T47D (cell line): ENCODE results near the gene ESR2.

Experiments used
- DNase-seq, 2 experiments: peaks; one replicate each; pipeline versions ENCODE4 v3.0.0 to v3.0.0-alpha.2; 2011 to 2012; ENCODE audit warnings: low read depth in 1 of 2, low spot score in 1 of 2
- JUND ChIP-seq: IDR thresholded peaks from 2 replicates; pipeline ENCODE4 v1.6.1; 2012; ENCODE audit warnings: low read depth
- in situ Hi-C: cut with HindIII; loops from 2 replicates; pipeline ENCODE4 v1.10.0; 2016; ENCODE audit warnings: low sequenced_read_pairs, low pct_unique_long_range_greater_than_20kb

The ESR2 gene

DNA sequence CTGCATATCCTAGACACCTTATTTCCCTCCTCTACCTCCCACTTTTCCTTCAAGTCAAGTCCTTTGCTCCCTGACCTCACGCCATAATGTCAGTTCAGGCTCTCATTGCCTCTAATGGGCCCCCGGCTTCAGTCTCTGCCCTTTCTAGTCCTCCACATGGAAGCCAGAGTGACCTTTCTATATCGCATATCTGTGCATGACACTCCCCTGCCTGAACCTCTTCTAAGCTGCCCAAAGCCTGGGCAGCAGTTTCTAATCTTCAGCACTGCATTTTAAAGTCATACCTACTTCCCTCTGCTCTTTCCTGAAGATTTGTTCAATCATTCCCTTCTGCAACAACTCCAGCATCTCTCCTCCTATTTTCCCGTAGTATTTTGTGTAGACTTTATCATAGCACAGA lies 45.5 kb downstream of the ESR2 start:
- TF ChIP-seq JUND = no peak
- in situ Hi-C loops = no loop called here
- DNase-seq = no peak

DNA sequence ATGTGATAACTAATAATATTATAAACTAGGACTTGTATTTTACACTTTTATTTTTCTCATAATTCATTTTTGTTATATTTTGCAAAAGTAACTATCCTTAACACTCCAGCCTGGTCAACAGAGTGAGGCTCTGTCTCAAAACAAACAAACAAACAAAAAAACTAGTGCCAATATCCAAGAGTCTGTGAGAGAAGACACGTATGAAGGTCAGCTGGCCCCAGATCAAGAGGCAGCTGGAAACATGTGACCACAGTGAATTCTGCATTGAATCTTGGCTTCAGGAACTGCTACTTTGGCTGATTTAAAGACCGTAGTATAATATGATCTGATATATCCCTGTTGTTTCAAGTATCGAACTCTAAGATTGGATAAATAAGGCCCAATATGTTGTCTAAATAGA lies 47.0 kb downstream of the ESR2 start:
- in situ Hi-C loops = no loop called here
- no peak for DNase-seq
- TF ChIP-seq JUND = no peak

GRCh38 chr14:64246688-64247087 lies 47.5 kb downstream of the ESR2 start:
- in situ Hi-C loops = no loop called here
- DNase-seq = peak in 1 of 2 experiments; percentile 45
- TF ChIP-seq JUND = no peak

DNA sequence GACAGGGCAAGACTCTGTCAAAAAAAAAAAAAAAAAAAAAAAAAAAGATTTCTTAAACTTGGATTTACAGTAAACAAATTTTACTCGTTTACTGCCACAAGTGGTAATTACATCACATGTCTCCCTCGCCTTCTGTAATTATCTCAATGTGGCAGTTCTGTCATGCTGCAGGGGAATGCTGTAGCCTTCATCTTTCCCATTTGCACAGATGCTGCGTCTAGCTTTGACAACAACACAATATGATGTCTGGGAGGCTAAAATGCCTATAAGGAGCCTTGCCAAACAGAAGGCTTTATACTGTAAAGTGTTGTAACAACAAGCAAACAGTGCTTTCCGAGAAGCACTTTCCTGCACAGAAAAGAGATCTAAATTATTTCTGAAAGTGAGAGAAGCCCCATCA lies 48.7 kb downstream of the ESR2 start:
- no peak for TF ChIP-seq JUND
- in situ Hi-C loops = no loop called here
- DNase-seq = no peak

- TF ChIP-seq JUND = no peak
- in situ Hi-C loops = no loop called here
- no peak for DNase-seq
Measured at GRCh38 chr14:64244279-64244678, 49.9 kb downstream of the ESR2 start.

DNA sequence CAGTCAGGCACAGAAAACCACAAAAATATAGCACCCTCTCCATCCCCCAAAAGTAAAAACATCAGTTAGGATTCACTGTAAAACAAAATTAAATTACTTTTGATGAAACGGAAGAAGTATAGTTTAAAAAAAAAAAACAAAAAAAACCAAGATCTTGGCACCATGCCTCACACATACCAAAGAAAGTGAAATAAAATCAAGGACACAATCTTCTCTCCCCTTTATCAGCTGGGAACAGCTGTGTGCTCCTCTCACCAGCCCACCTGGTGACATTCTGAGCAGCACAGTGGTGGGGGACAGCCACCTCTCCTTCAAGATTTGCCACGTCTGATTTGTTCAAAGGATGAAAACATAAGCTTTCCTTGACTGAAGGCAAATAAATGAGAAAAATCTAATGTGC lies 55.5 kb downstream of the ESR2 start:
- in situ Hi-C loops = no loop called here
- no peak for DNase-seq
- no peak for TF ChIP-seq JUND

- no peak for TF ChIP-seq JUND
- DNase-seq = no peak
- in situ Hi-C loops = no loop called here
Measured at GRCh38 chr14:64238049-64238448, 56.1 kb downstream of the ESR2 start.

DNA sequence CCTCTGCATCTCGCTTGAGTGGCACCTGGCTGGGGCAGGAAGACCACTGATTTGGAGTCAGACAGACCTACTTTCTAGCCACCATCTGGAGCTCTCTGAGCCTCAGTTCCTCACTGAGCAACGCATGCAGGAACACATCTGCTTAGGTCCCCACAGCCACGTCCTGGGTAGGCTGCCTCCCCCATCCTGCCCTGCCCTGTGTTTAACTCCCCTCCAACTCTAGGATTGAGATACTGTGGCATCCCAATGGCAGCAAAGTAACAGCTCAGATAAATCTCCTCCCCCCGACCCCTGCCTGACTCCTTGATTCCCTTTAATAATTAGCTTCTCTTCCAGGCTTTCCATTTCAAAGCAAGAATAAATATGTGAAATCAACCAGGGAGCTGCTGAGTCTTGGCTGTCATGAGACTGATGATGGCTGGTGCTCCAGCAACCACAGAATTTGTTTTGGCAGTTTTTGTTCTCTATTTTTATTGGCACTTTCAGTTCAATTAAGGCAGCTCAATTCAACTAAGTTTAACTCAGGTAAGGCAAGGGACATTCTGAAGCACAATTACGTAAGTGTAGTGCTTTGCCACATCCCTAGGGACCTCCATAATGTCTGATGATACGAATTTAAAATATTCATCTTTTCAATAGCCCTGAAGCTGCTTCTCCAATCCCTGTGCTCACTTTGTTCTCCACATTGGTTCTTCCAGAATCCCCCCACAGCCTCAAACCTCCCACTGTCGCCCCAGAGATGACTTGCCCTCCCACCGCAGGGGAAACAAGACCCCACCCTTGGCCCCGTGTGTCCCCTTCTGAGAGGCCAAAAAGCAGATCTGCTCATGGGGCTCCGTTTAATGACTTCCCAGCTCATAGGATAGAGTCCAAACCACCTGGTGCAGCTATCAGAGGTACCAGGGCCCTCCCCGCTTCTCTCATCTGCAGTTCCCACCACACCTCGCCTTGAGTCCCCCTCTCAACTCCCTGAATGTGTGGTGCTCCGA lies 58.2 kb downstream of the ESR2 start:
- peak in 1 of 2 experiments; percentile 37 for DNase-seq
- TF ChIP-seq JUND = no peak

DNA sequence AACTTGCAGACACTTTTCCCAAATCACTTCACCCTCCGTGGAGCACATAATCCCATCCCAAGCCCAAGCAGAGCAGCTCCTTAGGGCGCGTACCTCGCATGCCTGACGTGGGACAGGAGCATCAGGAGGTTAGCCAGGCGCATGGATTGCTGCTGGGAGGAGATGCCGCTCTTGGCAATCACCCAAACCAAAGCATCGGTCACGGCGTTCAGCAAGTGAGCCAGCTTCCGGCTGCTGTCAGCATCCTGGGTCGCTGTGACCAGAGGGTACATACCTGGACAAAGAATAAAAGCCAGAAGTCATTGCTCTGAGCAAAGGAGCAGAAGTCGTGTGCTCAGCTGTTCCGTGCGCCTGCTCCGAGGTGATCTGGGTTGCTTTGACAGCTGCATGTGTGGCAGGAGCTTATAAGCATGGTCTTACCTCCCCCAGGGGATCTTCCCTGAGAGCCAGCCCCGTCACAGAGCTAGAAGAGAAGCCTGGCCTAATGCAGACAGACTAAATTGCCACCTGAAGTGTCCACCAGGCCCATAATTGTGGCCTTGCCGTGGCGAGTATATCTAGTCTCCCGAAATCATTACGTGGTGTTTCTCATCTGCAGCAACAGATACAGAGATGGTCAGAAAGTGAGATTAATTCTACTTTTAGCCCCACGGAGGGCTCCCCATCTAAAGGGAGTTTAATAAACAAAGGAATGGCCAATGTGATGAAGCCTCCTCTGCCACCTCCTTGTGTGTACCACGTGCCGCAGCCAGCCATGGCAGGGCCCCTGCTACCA lies 59.1 kb downstream of the ESR2 start:
- TF ChIP-seq JUND = no peak
- DNase-seq = peak; percentile 26 to 96
- in situ Hi-C loops = no loop called here

More for the DNA sequence above, 58.2 kb downstream of the ESR2 start:
- in situ Hi-C loops = no loop called here

GRCh38 chr14:64233531-64234190 lies 60.5 kb downstream of the ESR2 start:
- peak in 1 of 2 experiments; percentile 58 for DNase-seq
- in situ Hi-C loops = no loop called here
- no peak for TF ChIP-seq JUND

DNA sequence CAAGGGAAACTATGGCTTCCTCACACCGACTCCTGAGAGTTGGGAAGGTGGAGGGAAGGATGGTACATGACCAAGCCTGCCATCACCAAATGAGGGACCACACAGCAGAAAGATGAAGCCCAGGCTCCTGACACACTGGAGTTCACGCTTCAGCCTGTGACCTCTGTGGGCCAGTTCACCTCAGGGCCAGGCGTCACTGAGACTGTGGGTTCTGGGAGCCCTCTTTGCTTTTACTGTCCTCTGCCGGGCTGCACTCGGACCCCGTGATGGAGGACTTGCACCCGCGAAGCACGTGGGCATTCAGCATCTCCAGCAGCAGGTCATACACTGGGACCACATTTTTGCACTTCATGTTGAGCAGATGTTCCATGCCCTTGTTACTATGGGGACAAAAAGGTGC lies 61.2 kb downstream of the ESR2 start:
- TF ChIP-seq JUND = no peak
- DNase-seq = no peak
- in situ Hi-C loops = no loop called here

- in situ Hi-C loops = no loop called here
- no peak for TF ChIP-seq JUND
- peak in 1 of 2 experiments; percentile 90 for DNase-seq
Measured at GRCh38 chr14:64232095-64232838, 61.9 kb downstream of the ESR2 start.
